LNCAP (cell line): ENCODE results near the gene DAB1.

Experiments
- CTCF ChIP-seq: fragments of 450-650 bp; IDR thresholded peaks from 2 replicates; pipeline ENCODE4 v1.5.1; 2017; ENCODE audit warnings: mild to moderate bottlenecking

The DAB1 gene

GRCh38 chr1:57279909-57280666, 143.8 kb downstream of the DAB1 start:
- TF ChIP-seq CTCF, result no peak

- no peak for TF ChIP-seq CTCF
These were observed 145.3 kb downstream of the DAB1 start for GRCh38 chr1:57278558-57278957.

- no peak for TF ChIP-seq CTCF
These were observed 146.2 kb downstream of the DAB1 start for GRCh38 chr1:57277681-57278080.

DNA sequence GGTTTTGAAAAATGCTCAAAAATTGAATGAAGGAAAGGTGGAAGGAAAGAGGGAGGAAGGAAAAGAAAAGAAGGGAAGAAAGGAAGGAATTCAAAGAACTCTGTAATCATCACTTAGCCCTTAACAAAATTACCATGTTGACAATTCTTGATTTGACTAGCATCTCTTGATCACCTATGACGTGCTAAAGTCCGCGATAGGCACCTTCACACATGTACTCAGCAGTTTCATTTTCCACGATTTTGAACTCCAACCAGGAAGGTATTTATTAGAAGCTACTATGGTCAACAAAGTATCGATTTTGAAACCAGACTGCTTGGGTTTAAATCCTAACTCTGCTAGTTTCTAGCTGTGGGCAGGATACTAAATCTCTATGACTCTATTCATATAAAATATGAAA, 146.9 kb downstream of the DAB1 start:
- no peak for TF ChIP-seq CTCF

- TF ChIP-seq CTCF, result no peak
These were observed 151.3 kb downstream of the DAB1 start for GRCh38 chr1:57272601-57273000.

DNA sequence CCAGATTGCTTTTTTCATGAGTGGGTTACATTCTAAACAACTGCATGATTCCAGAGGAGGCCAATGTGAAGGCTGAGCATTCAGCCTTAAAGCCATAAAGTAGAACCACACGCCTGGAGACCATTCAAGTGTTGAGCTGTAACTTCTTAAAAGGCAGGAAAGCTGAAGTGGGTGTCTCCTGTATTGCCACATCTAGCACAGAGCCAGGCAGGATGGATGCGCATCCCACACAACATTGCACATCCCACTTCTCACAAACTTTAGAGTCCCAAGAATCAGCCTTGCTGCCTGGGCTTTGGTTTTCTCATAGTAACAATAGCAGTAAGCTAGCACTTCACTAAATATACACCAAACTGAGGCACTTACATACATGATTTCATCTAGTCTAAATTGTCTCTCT, 151.7 kb downstream of the DAB1 start:
- no peak for TF ChIP-seq CTCF

DNA sequence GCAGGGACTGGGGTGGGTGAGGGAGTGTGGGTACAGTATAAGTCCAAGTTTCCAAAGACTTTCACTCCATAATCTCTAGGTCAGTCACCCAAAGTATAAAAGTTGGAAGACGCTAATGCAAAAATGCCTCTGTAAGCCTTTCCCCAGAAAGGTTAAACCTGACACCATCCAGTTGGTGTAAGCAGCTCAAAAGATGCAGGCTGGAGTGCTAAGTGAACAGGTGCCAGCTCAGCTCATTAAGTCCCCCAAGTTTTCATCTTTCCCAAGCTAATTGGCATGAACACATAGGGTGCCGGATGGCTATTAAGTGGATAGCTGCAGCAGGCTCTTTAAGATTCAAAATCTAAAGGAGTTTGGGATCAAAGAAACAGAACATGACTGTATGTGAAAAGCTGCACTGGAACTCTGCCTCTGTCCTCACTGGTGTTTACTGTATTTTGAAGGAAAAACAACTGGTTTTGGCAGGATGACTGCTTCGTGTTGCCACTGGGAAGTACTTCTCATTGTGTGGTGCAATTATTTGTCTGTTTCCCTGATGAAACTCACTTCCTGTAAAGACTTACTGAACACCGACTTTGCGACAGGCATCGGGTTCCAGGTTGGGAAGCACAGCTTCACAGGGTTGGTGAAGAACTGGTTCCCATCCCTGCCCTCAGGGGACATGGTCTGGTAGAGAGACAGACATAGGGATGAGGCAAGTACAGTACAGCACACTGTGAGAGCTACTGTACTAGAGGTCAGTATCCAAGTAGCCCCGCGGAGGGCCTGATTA, 152.7 kb downstream of the DAB1 start:
- TF ChIP-seq CTCF, result no peak
